Posterior vena cava (tissue), 2 donors: ENCODE data around the gene MYRFL. TPM values are rescaled to one million over a fixed set of nuclear protein-coding genes. Genes with fewer than 3 reads are reported as not detected.
"Not testable (repeated sequence)": the region's sequence is repeated elsewhere in the genome, so short reads cannot be mapped to it uniquely, and the experiment has no call there.

Experiments
- DNase-seq: peaks from one replicate; pipeline ENCODE4 v3.0.0-alpha.2; 2020; ENCODE audit warnings: low spot score
- intact Hi-C, 2 donors: fragments of 100-400 bp; cut with DNase I; formaldehyde crosslinking; loops; one replicate each; pipeline versions ENCODE4 v1.14.1 to v1.14.2; 2022 to 2023
- long read RNA-seq, 2 donors: library from polyadenylated mRNA; unstranded; transcript quantifications; one replicate each; pipeline ENCODE4 v2.0.0, GENCODE V29; 2020 to 2021
- total RNA-seq, 2 donors: library from RNA; stranded (reverse); fragmentation: NEBNext Ultra II Directional; extraction: Animal tissue kit (Norgen Biotek cat#: 25700); gene quantifications; one replicate each; pipeline ENCODE4 v1.2.1, GENCODE V29; 2021
- donor health status: DM: yes; HTN: yes; CAD: no.
- donor health status: DM: yes; HTN: yes; CAD: no.

Gene MYRFL
- total RNA-seq = under 1 TPM in 1 of 2 donors, not detected in 1; 0.23 TPM
- long read RNA-seq, donor 1 = 0 reads
- long read RNA-seq, donor 2 = 0 reads

- DNase-seq = no peak
- intact Hi-C loops = no loop called here
Observed at GRCh38 chr12:69824966-69825560, at the start of gene MYRFL. MYRFL (plus strand) TSS chr12:69825227; CDS start chr12:69825518, 291 bp downstream.

GRCh38 chr12:69779928-69780327 is 45.1 kb upstream of the MYRFL start:
- intact Hi-C loops = no loop called here

GRCh38 chr12:69783365-69783764 is 41.7 kb upstream of the MYRFL start:
- DNase-seq = no peak
- intact Hi-C loops = no loop called here

More at GRCh38 chr12:69779928-69780327, 45.1 kb upstream of the MYRFL start:
- no peak for DNase-seq

GRCh38 chr12:69789351-69789750 is 35.7 kb upstream of the MYRFL start:
- intact Hi-C loops = no loop called here
- DNase-seq = no peak

- DNase-seq = no peak
- intact Hi-C loops = no loop called here
Observed at GRCh38 chr12:69792533-69792932, 32.5 kb upstream of the MYRFL start.

- peak; percentile 54 for DNase-seq
- intact Hi-C loops = not testable (repeated sequence)
Observed at GRCh38 chr12:69807101-69807897, 17.7 kb upstream of the MYRFL start.

GRCh38 chr12:69810870-69811498 is 14.0 kb upstream of the MYRFL start:
- intact Hi-C loops = no loop called here
- no peak for DNase-seq

GRCh38 chr12:69816082-69816481 is 8.9 kb upstream of the MYRFL start:
- DNase-seq = no peak
- intact Hi-C loops = no loop called here

GRCh38 chr12:69821032-69821455 is 4.0 kb upstream of the MYRFL start:
- no peak for DNase-seq
- intact Hi-C loops = no loop called here

- intact Hi-C loops = no loop called here
- DNase-seq = no peak
Observed at GRCh38 chr12:69821456-69822159, 3.4 kb upstream of the MYRFL start.

GRCh38 chr12:69822201-69822860 is 2.7 kb upstream of the MYRFL start:
- no peak for DNase-seq
- intact Hi-C loops = no loop called here

- no peak for DNase-seq
- intact Hi-C loops = no loop called here
Observed at GRCh38 chr12:69824028-69824427, 999 bp upstream of the MYRFL start.

- intact Hi-C loops = no loop called here
Observed at GRCh38 chr12:69828897-69829296, 3.9 kb downstream of the MYRFL start.

GRCh38 chr12:69833696-69834095 is 8.7 kb downstream of the MYRFL start:
- intact Hi-C loops = no loop called here
- no peak for DNase-seq

More at GRCh38 chr12:69828897-69829296, 3.9 kb downstream of the MYRFL start:
- DNase-seq = no peak

GRCh38 chr12:69834147-69834546 is 9.1 kb downstream of the MYRFL start:
- intact Hi-C loops = no loop called here

GRCh38 chr12:69834576-69834975 is 9.5 kb downstream of the MYRFL start:
- DNase-seq = no peak
- intact Hi-C loops = no loop called here

More at GRCh38 chr12:69834147-69834546, 9.1 kb downstream of the MYRFL start:
- DNase-seq = no peak

- DNase-seq = no peak
- intact Hi-C loops = no loop called here
Observed at GRCh38 chr12:69835081-69835480, 10.1 kb downstream of the MYRFL start.

- no peak for DNase-seq
- intact Hi-C loops = no loop called here
Observed at GRCh38 chr12:69836015-69836414, 11.0 kb downstream of the MYRFL start.

- intact Hi-C loops = no loop called here
- DNase-seq = no peak
Observed at GRCh38 chr12:69837191-69837590, 12.2 kb downstream of the MYRFL start.
